ENCODE measurements around the gene MLANA. TPM values are rescaled to one million over a fixed set of nuclear protein-coding genes. Genes with fewer than 3 reads are reported as not detected.
A peak's percentile ranks its signal among the peaks of the same experiment; 100 is the strongest.
"Not testable (repeated sequence)": the region's sequence is repeated elsewhere in the genome, so short reads cannot be mapped to it uniquely, and the experiment has no call there.

MLANA gene
- total and polyA plus RNA-seq, 5 experiments from 2014 or later: 0.06 TPM; not detected in 3

DNA sequence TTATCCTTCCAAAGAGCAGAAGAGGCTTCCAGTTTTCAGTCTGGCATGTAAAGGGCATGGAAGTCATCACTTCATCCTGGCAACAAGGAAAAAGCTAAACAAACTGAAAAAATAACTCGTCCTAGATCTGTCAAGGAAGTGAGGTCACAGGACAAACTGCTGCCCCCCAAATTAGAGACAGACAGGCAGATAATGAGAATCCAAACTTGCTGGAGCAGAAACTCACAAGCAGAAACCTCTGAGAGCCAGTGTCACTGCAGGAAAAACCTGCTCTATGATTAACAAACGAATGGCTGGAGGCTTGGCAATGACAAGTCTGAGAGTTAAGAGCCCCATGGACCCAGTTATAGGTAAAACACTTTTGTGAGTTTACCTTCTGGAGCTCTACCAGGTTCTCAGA is 18.9 kb upstream of the MLANA start:
- no peaks in the 10 kb centered on the region for H3K27me3 Mint-ChIP-seq
- DNase-seq (no peak), ATAC-seq (no peak)
- H3K4me3 Mint-ChIP-seq: no peak overlapping the region
- H3K4me1 Mint-ChIP-seq: peaks cover 6 to 26% (median 14%) of the 10 kb centered on the region in 4 donors
- POLR2A ChIA-PET: no interaction called here
- H3K27ac Mint-ChIP-seq: no peak overlapping the region
- H3K9me3 Mint-ChIP-seq: no peaks in the 10 kb centered on the region
- H3K36me3 Mint-ChIP-seq: peaks cover 5 to 16% (median 6%) of the 10 kb centered on the region in 3 donors

DNA sequence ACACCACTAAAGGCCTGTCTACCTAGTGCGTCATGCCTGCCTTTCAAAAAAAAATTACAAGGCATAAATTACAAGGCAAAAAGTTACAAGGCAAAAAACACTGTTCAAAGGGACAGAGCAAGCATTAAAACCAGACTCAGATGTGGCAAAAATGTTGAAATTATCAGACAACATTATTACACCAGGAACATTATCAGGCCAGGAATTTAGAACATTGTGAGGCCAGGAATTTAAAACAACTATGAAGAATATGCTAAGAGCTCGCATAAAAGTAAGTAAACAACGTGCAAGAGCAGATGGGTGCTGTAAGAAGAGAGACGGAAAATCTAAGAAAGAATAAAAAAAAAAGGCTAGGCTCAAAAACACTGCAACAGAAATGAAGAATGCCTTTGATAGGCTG is 18.2 kb upstream of the MLANA start:
- H3K4me3 Mint-ChIP-seq: no peak overlapping the region
- DNase-seq (no peak), ATAC-seq (no peak)
- no peaks in the 10 kb centered on the region for H3K9me3 Mint-ChIP-seq
- H3K27ac Mint-ChIP-seq: no peak overlapping the region
- POLR2A ChIA-PET: no interaction called here
- peaks cover 6 to 26% (median 14%) of the 10 kb centered on the region in 4 donors for H3K4me1 Mint-ChIP-seq
- no peaks in the 10 kb centered on the region for H3K27me3 Mint-ChIP-seq
- peaks cover 2 to 16% (median 5%) of the 10 kb centered on the region in 3 donors for H3K36me3 Mint-ChIP-seq

DNA sequence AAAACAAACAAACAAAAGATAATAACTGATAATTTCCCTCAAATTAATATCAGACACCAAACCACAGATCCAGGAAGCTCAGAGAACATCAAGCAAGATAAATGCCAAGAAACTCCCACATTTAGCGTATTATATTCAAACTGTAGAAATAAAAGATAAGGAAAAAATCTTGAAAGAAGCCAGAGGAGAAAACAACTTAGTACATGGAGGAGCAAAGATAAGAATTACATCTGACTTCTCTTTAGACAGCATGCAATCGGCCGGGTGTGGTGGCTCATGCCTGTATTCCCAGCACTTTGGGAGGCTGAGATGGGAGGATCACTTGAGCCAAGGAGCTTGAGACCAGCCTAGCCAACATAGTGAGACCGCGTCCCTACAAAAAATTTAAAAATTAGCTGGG is 17.2 kb upstream of the MLANA start:
- DNase-seq (no peak), ATAC-seq (no peak)
- no peaks in the 10 kb centered on the region for H3K9me3 Mint-ChIP-seq
- peaks cover 6 to 26% (median 14%) of the 10 kb centered on the region in 4 donors for H3K4me1 Mint-ChIP-seq
- H3K27ac Mint-ChIP-seq: peak overlapping the region in 2 of 10 donors; percentile 22 to 46
- H3K4me3 Mint-ChIP-seq: no peak overlapping the region
- peaks cover 0 to 13% (median 5%) of the 10 kb centered on the region in 3 donors for H3K36me3 Mint-ChIP-seq
- POLR2A ChIA-PET: no interaction called here
- H3K27me3 Mint-ChIP-seq: no peaks in the 10 kb centered on the region

DNA sequence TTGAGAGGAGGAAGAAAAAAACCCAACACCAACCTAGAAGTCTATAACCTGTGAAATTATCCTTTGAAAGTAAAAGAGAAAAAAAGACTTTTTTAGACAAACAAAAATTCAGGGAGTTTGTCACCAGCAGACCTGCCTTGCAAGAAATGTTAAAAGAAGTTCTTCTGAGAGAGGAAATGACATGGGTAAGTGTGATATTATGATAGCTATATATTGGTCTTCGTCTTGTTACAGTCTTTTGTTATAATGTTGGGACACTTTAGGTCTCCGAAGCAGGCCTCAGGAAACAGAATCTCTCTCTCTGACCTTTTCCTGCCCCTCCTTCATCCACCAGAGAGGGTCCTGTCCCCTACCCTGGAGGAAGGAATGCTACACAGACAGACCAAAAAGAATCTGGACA is 16.6 kb upstream of the MLANA start:
- DNase-seq: no peak
- H3K27ac Mint-ChIP-seq: peak overlapping the region in 7 of 10 donors; percentile 41 to 60 (median 46)
- no peaks in the 10 kb centered on the region for H3K9me3 Mint-ChIP-seq
- no peak for ATAC-seq
- POLR2A ChIA-PET: no interaction called here
- no peak overlapping the region for H3K4me3 Mint-ChIP-seq
- peaks cover 0 to 13% (median 5%) of the 10 kb centered on the region in 3 donors for H3K36me3 Mint-ChIP-seq
- no peaks in the 10 kb centered on the region for H3K27me3 Mint-ChIP-seq
- H3K4me1 Mint-ChIP-seq: peaks cover 6 to 26% (median 14%) of the 10 kb centered on the region in 4 donors

DNA sequence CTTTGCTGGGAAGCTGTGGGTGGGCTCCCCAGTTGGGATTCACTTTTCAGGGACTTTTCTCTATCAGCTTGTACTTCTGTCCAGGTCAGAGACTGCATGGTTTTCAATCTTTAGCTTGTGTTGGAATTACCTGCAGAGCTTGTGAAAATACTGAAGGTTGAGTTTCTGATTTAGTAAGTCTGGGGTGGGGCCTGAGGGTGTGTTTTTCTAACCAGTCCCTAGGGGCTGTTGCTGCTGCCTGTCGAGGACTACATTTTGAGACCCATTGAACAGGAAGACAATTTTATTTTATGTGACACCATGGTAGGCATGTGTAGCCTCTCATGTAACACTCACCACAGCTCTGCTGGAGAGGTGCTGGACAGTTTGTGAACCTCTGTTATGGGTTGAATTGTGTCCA is 14.7 kb upstream of the MLANA start:
- ATAC-seq: no peak
- H3K4me3 Mint-ChIP-seq: no peak overlapping the region
- H3K27ac Mint-ChIP-seq: peak overlapping the region in 1 of 10 donors; percentile 45

DNA sequence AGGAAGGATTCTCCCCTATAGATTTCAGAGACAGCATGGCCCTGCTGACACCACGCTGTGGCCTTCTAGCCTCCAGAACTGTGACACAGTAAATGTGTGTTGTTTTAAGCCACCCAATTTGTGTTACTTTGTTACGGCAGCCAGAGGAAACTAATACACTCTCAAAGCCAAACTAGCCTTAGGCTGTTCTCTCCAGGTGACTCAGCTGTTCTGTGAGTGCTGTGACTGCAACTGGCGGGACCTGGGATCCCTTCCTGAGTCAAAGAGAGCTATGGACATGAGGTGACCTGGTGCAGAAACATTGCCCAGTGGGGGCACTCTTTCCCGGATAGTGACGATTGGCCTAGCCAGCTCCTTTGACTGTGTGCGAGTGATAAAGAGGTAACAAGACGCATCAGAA is 14.0 kb upstream of the MLANA start:
- Mint-ChIP-seq H3K27ac (no peak overlapping the region), H3K36me3 (peaks cover 0 to 8% (median 5%) of the 10 kb centered on the region in 3 donors), H3K4me1 (peaks cover 6 to 26% (median 13%) of the 10 kb centered on the region in 4 donors), H3K9me3 (no peaks in the 10 kb centered on the region), H3K4me3 (no peak overlapping the region), H3K27me3 (no peaks in the 10 kb centered on the region)
- DNase-seq (no peak), ATAC-seq (no peak)
- POLR2A ChIA-PET: no interaction called here

More for the DNA sequence above, 14.7 kb upstream of the MLANA start:
- no peak for DNase-seq
- peaks cover 6 to 26% (median 13%) of the 10 kb centered on the region in 4 donors for H3K4me1 Mint-ChIP-seq
- no peaks in the 10 kb centered on the region for H3K27me3 Mint-ChIP-seq
- H3K9me3 Mint-ChIP-seq: no peaks in the 10 kb centered on the region
- peaks cover 0 to 10% (median 5%) of the 10 kb centered on the region in 3 donors for H3K36me3 Mint-ChIP-seq
- POLR2A ChIA-PET: no interaction called here

DNA sequence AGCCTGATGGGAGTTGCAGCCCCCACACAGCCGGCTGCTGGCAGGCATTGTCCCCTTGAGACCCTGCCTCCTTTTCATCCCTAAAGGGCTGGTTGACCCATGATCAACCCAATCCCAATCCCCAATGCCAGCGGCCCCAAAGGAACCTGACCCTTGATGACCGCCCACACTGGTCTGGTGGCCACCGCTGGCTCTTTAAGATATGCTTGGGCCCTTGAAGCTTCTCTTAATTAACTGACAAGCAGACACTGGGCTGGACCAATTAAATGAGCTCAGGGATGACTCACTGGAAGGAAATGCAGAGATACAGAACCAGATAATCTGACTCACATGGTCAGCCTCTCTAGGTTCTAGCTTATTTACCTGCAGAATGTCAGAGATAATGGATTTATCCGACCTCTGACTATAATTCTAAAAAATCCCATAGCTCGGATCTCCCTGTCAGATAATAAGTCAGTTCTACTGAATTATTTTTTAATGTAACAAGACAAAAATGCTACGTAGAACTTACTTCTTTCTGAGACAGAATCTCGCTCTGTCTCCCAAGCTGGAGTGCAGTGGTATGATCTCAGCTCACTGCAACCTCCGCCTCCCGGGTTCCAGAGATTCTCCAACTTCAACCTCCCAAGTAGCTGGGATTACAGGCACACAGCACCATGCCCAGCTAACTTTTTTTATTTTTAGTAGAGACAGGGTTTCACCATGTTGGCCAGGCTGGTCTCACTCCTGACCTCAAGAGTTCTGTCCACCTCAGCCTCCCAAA is 11.1 kb upstream of the MLANA start:
- H3K4me3 Mint-ChIP-seq: no peak overlapping the region
- H3K27me3 Mint-ChIP-seq: no peaks in the 10 kb centered on the region
- POLR2A ChIA-PET: no interaction called here
- H3K9me3 Mint-ChIP-seq: no peaks in the 10 kb centered on the region
- no peak for ATAC-seq
- DNase-seq: no peak
- peaks cover 0 to 6% (median 5%) of the 10 kb centered on the region in 3 donors for H3K36me3 Mint-ChIP-seq
- no peak overlapping the region for H3K27ac Mint-ChIP-seq
- peaks cover 0 to 16% (median 5%) of the 10 kb centered on the region in 4 donors for H3K4me1 Mint-ChIP-seq

DNA sequence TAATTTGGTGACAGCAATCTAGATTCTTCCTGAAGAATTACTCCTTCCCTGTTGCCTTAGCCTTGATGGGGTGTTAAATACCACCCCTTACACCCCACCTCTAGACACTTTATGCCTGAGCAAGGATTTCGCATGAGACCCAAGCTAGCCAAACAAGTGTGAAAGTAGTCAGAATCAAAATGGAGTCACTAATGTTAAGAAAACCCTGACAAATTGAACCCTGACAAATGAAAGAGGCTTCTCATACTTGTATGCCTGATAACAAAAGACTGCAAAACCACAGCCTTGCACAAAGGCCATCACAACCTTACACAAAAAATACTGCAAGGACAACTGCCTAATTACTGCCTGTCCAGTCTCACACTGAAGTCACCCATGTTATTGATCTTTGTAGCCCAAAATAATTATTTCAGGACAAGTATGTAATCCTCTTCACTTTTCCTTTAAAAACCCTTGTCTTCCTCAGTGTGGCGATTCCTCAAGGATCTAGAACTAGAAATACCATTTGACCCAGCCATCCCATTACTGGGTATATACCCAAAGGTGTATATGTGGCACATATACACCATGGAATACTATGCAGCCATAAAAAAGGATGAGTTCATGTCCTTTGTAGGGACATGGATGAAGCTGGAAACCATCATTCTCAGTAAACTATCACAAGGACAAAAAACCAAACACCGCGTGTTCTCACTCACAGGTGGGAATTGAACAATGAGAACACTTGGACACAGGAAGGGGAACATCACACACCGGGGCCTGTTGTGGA is 8.3 kb upstream of the MLANA start:
- H3K4me3 Mint-ChIP-seq, DNase-seq, POLR2A ChIA-PET, H3K9me3 Mint-ChIP-seq, H3K27me3 Mint-ChIP-seq, H3K36me3 Mint-ChIP-seq, ATAC-seq: not testable (repeated sequence)
- Mint-ChIP-seq H3K4me1 (peaks cover 3 to 12% (median 9%) of the 10 kb centered on the region in 4 donors), H3K27ac (peak overlapping the region in 2 of 10 donors; percentile 2 to 11)

DNA sequence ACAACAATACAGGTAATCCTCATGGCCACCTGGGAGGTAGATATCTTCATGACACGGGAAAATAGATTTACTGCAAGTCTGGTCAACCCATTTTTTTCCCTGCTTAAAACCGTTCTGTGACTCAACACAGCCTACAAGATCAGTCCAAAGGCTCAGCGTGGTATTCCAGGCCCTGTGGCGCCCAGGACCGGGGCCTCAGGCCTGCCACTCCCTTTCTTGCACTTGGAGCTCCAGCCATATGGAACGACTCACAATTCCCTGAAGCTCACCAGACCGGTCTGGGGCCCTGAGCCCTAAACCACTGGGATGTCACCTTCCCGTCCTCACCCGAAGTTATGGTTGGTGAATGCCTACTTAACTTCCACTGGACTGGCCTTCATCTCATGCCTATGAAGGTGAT is 6.5 kb upstream of the MLANA start:
- H3K36me3 Mint-ChIP-seq: peaks cover 0 to 2% (median 0%) of the 10 kb centered on the region in 3 donors
- H3K9me3 Mint-ChIP-seq: no peaks in the 10 kb centered on the region
- no peak overlapping the region for H3K4me3 Mint-ChIP-seq
- H3K4me1 Mint-ChIP-seq: peaks cover 3 to 12% (median 9%) of the 10 kb centered on the region in 4 donors
- no peak overlapping the region for H3K27ac Mint-ChIP-seq
- DNase-seq (no peak), ATAC-seq (no peak)
- POLR2A ChIA-PET: interaction anchor here (0.6 to 1.5 kb wide), 2 partner anchors 14 to 51 kb away, joined by 3 to 6 read pairs; partner anchors contain the start of gene ERMP1
- no peaks in the 10 kb centered on the region for H3K27me3 Mint-ChIP-seq

DNA sequence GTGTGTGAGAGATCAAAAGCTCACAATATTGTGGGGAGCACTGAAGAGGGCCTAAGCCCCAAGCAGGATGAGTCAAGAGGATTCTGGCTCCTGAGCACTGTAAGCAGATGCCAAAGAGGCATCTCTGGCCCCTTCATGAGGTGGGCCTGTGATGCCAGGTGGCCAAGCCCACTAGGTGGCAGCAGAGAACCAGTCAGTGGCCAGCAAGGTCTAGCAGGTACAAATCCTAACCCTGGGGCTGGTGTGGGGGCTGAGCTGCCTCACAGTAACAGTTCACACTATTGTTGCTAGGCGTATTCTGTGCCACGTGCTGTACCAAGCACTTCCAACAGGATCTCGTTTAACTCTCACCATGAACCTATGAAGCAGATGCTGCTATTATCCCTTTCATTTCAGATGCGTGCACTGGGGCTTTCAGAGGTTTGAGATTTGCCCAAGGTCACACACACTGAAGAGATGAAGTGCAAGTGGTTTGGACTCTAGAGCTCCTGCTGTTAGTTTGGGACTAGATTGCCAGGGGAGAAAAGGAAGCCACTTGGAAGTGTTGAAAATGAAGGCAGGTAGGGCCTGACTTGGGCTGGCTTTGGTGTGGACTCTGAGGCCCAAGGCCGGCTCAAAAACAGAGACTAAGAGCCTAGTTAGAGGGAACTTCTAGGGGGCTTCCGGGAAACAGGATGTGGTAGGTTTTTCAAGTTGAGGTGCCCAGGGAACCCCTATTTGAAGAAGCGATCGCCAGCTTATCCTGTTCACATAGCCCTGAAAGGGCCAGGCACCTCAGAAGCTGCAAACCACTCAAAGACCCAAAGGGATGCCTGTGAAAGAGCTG is 4.4 kb upstream of the MLANA start:
- peak overlapping the region in 4 of 10 donors; percentile 26 to 57 (median 48) for H3K27ac Mint-ChIP-seq
- no peaks in the 10 kb centered on the region for H3K27me3 Mint-ChIP-seq
- POLR2A ChIA-PET: interaction anchor here (0.6 to 1.4 kb wide), 3 partner anchors 44 to 136 kb away, joined by 3 to 5 read pairs (median 4); partner anchors contain the start of gene ERMP1
- peaks cover 4 to 12% (median 9%) of the 10 kb centered on the region in 4 donors for H3K4me1 Mint-ChIP-seq
- no peaks in the 10 kb centered on the region for H3K36me3 Mint-ChIP-seq
- no peaks in the 10 kb centered on the region for H3K9me3 Mint-ChIP-seq
- DNase-seq (peak; percentile 55 to 87 (median 74)), ATAC-seq (peak; percentile 97 to 98)
- H3K4me3 Mint-ChIP-seq: no peak overlapping the region

DNA sequence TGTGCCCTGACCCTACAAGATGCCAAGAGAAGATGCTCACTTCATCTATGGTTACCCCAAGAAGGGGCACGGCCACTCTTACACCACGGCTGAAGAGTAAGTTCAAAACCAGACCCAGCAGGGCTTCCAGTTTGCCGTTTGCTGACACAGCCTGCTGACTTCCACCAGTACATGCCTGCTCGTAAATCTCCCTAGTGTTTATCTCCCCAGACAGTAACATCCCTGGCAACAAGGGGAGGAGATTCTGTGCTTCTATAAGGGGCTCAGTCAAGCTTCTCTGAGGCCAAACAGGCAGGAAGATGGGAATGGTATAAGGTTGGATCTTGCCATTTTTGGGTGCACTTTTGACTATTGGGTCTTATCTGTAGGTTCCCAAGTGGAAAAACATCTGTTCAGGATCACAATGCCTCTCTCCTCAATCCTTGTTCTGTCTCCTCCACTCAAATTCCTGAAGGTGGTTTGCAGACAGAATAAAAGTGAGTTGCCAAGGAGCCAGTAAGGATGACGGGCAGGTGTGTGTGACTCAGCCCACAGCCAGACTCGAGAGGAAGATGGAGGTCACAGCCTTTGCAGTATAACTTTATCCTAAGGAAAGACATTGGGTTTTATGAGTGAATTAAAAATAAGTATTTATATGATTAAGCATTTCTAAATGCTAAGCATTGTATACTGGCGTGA is 1.9 kb downstream of the MLANA start:
- Mint-ChIP-seq H3K27ac (peak overlapping the region in 1 of 10 donors; percentile 37), H3K9me3 (no peaks in the 10 kb centered on the region), H3K27me3 (no peaks in the 10 kb centered on the region), H3K36me3 (peaks cover 0 to 9% (median 5%) of the 10 kb centered on the region in 3 donors), H3K4me3 (no peak overlapping the region), H3K4me1 (peaks cover 0 to 3% (median 0%) of the 10 kb centered on the region in 4 donors)
- no peak for DNase-seq
- POLR2A ChIA-PET: no interaction called here
- ATAC-seq: no peak

DNA sequence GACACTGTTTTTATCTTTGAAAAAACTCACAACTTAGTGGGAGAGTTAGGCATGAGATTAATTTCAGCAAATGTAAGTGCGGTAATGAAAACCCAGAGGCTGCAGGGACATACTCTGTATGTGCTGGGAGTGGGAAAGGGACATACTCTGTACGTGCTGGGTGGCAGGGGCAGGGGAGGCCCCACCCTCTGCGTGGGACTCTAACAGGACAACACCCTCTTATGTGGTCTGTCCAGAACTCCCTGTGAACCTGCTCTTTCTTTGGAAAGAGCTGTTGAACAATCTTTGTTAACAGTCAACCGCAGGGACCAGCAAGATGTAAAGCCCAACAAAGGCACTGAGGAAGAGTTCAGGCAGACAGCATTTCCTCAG is 2.4 kb downstream of the MLANA start:
- Mint-ChIP-seq H3K4me1 (peaks cover 0 to 3% (median 0%) of the 10 kb centered on the region in 4 donors), H3K27me3 (no peaks in the 10 kb centered on the region), H3K9me3 (no peaks in the 10 kb centered on the region), H3K36me3 (peaks cover 0 to 11% (median 8%) of the 10 kb centered on the region in 3 donors), H3K27ac (no peak overlapping the region), H3K4me3 (no peak overlapping the region)
- ATAC-seq (no peak), DNase-seq (no peak)
- POLR2A ChIA-PET: no interaction called here

Data from naive thymus-derived CD8-positive, alpha-beta T cell (primary cell).